ENCODE results near the gene MAP2K6. TPM values are rescaled to one million over a fixed set of nuclear protein-coding genes. Genes with fewer than 3 reads are reported as not detected.

MAP2K6 gene
- total RNA-seq, 1 experiment from 2014 or later = 12.2 TPM

DNA sequence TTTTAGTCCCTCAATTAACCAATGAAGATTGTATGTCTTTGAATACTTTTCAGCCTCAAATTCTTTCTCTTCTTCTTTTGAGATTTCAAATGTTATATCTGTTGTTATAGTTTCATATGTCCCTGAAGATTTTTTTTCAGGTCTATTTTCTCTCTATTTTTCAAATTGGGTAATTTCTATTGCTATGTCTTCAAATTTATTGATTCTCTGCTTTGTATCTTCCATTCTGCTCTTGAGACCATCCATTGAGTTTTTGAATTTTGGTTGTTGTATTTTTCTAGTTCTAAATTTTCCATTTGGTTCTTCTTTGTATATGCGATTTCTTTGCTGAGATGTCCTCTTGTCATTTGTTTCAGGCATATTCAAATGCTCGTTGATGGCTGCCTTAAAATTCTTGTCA, 26.7 kb downstream of the MAP2K6 start:
- Histone ChIP-seq H4K20me1 (ENCODE audit: low read length) (no peaks in the 10 kb centered on the region), H3K79me2 (ENCODE audit: low read length) (no peaks in the 10 kb centered on the region), H3K4me3 (ENCODE audit: low read length) (no peak overlapping the region), H3K4me2 (ENCODE audit: low read length) (no peak overlapping the region), H2AFZ (ENCODE audit: low read length) (no peak overlapping the region), H3K9me3 (ENCODE audit: low read length) (no peaks in the 10 kb centered on the region), H3K9ac (ENCODE audit: low read length) (no peak overlapping the region), H3K27me3 (ENCODE audit: low read length) (no peaks in the 10 kb centered on the region), H3K36me3 (ENCODE audit: low read depth, low read length) (no peaks in the 10 kb centered on the region), H3K27ac (ENCODE audit: low read length) (no peak overlapping the region), H3K4me1 (ENCODE audit: insufficient read depth, low read length) (no peaks in the 10 kb centered on the region), H3K9me2 (replicated peaks; ENCODE audit: low read length) (no peaks in the 10 kb centered on the region), H3F3A (ENCODE audit: low read length, unreplicated experiment) (no peaks in the 10 kb centered on the region)
- no TSS peak for BruUV-seq (replicated peaks)
- CTCF ChIA-PET = no interaction called here
- DNase-seq (no peak), ATAC-seq (no peak)
- POLR2A ChIA-PET (ENCODE audit: unreplicated experiment) = no interaction called here
- no peak for TF ChIP-seq EZH2phosphoT487 (IDR thresholded peaks at IDR 0.05; ENCODE audit: borderline replicate concordance, low read length)
- no peak for TF ChIP-seq EZH2 (IDR thresholded peaks at IDR 0.05; ENCODE audit: low read length, unreplicated experiment)
- TF ChIP-seq, protein P1, sequence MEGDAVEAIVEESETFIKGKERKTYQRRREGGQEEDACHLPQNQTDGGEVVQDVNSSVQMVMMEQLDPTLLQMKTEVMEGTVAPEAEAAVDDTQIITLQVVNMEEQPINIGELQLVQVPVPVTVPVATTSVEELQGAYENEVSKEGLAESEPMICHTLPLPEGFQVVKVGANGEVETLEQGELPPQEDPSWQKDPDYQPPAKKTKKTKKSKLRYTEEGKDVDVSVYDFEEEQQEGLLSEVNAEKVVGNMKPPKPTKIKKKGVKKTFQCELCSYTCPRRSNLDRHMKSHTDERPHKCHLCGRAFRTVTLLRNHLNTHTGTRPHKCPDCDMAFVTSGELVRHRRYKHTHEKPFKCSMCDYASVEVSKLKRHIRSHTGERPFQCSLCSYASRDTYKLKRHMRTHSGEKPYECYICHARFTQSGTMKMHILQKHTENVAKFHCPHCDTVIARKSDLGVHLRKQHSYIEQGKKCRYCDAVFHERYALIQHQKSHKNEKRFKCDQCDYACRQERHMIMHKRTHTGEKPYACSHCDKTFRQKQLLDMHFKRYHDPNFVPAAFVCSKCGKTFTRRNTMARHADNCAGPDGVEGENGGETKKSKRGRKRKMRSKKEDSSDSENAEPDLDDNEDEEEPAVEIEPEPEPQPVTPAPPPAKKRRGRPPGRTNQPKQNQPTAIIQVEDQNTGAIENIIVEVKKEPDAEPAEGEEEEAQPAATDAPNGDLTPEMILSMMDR (conservative IDR thresholded peaks at IDR 0.05; ENCODE audit: low read depth, low read length) = no peak
- intact Hi-C loops (cut with micrococcal nuclease) = no loop called here

DNA sequence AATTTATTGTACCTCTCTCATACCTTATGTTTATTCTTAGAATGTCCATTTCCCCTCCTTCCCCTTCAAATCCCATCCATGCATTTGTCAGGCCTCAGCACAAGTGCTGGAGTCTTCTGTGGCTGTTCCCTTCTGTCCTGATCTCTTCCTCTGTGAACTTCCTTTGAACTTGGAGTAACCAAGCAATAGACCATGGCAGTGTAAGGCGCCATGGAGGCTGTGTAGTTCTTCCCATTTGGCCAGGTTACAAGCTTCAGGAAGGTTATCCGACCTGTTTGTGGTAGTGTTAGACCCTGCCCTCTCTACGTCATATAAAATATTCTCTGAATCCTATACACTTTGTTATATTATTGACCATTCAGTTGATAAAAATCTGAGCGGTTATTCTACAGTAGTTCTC, 28.6 kb downstream of the MAP2K6 start:
- H3K4me3 ChIP-seq (ENCODE audit: low read length) = no peak overlapping the region
- H3K9me3 ChIP-seq (ENCODE audit: low read length) = no peaks in the 10 kb centered on the region
- no peak overlapping the region for H3K9ac ChIP-seq (ENCODE audit: low read length)
- H3K36me3 ChIP-seq (ENCODE audit: low read depth, low read length) = no peaks in the 10 kb centered on the region
- ATAC-seq (no peak), DNase-seq (no peak)
- H3K9me2 ChIP-seq (replicated peaks; ENCODE audit: low read length) = no peaks in the 10 kb centered on the region
- H4K20me1 ChIP-seq (ENCODE audit: low read length) = no peaks in the 10 kb centered on the region
- H3K4me1 ChIP-seq (ENCODE audit: insufficient read depth, low read length) = no peaks in the 10 kb centered on the region
- intact Hi-C loops (cut with micrococcal nuclease) = no loop called here
- POLR2A ChIA-PET (ENCODE audit: unreplicated experiment) = interaction anchor here (0.6 kb wide), 1 partner anchor 107 kb away, joined by 4 read pairs; no protein-coding TSS in a partner anchor
- no peak overlapping the region for H3K27ac ChIP-seq (ENCODE audit: low read length)
- H3K4me2 ChIP-seq (ENCODE audit: low read length) = no peak overlapping the region
- BruUV-seq (replicated peaks) = no TSS peak
- H3K79me2 ChIP-seq (ENCODE audit: low read length) = no peaks in the 10 kb centered on the region
- H2AFZ ChIP-seq (ENCODE audit: low read length) = no peak overlapping the region
- no peaks in the 10 kb centered on the region for H3F3A ChIP-seq (ENCODE audit: low read length, unreplicated experiment)
- TF ChIP-seq EZH2phosphoT487 (IDR thresholded peaks at IDR 0.05; ENCODE audit: borderline replicate concordance, low read length) (no peak), EZH2 (IDR thresholded peaks at IDR 0.05; ENCODE audit: low read length, unreplicated experiment) (no peak)
- TF ChIP-seq, protein P1 (conservative IDR thresholded peaks at IDR 0.05; ENCODE audit: low read depth, low read length) = no peak
- H3K27me3 ChIP-seq (ENCODE audit: low read length) = no peaks in the 10 kb centered on the region
- CTCF ChIA-PET = no interaction called here

DNA sequence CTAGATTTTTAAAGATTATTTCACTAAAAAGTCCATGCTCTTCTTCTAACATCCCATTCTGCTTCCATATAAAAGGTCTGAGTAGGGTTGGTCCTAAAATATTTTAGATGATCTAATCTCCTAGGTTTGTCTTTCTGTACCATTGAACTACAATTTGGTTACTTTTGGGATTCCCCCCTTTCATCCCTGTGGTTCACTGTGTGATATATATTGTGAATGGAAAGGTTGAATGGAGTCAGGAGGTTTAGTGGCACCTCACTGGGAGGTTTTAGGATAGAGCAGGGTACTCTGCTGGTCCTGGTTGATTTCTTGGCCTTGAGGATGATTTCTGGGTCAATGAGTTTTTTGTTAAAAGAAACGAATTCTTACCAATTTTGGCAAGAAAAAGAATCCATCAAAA, 29.5 kb downstream of the MAP2K6 start:
- POLR2A ChIA-PET (ENCODE audit: unreplicated experiment) = no interaction called here
- ATAC-seq = no peak
- TF ChIP-seq, protein P1 (conservative IDR thresholded peaks at IDR 0.05; ENCODE audit: low read depth, low read length) = no peak
- TF ChIP-seq EZH2 (IDR thresholded peaks at IDR 0.05; ENCODE audit: low read length, unreplicated experiment) = no peak
- TF ChIP-seq EZH2phosphoT487 (IDR thresholded peaks at IDR 0.05; ENCODE audit: borderline replicate concordance, low read length) = no peak
- Histone ChIP-seq H3K9me2 (replicated peaks; ENCODE audit: low read length) (no peaks in the 10 kb centered on the region), H3K4me3 (ENCODE audit: low read length) (no peak overlapping the region), H3F3A (ENCODE audit: low read length, unreplicated experiment) (no peaks in the 10 kb centered on the region), H4K20me1 (ENCODE audit: low read length) (no peaks in the 10 kb centered on the region), H3K27ac (ENCODE audit: low read length) (no peak overlapping the region), H3K4me1 (ENCODE audit: insufficient read depth, low read length) (no peaks in the 10 kb centered on the region), H3K9ac (ENCODE audit: low read length) (no peak overlapping the region), H3K79me2 (ENCODE audit: low read length) (no peaks in the 10 kb centered on the region), H3K4me2 (ENCODE audit: low read length) (no peak overlapping the region), H3K36me3 (ENCODE audit: low read depth, low read length) (no peaks in the 10 kb centered on the region), H3K9me3 (ENCODE audit: low read length) (no peaks in the 10 kb centered on the region), H3K27me3 (ENCODE audit: low read length) (no peaks in the 10 kb centered on the region), H2AFZ (ENCODE audit: low read length) (no peak overlapping the region)
- BruUV-seq (replicated peaks) = no TSS peak
- CTCF ChIA-PET = no interaction called here
- intact Hi-C loops (cut with micrococcal nuclease) = no loop called here
- no peak for DNase-seq

Measured in PC-3 (cell line).